Activated CD8-positive, alpha-beta memory T cell treated with anti-CD3 and anti-CD28 coated beads for 4 hours (primary cell): Measurements from ENCODE around the gene XRCC2.
"Not testable (repeated sequence)": the region's sequence is repeated elsewhere in the genome, so short reads cannot be mapped to it uniquely, and the experiment has no call there.

Source experiments
- DNase-seq, 2 donors: peaks; one replicate each; pipeline ENCODE4 v3.0.0-alpha.2; 2020; ENCODE audit warnings: low read depth in 2 of 2

XRCC2 gene

GRCh38 chr7:152664636-152665035 lies 11.3 kb downstream of the XRCC2 start:
- no peak for DNase-seq

- no peak for DNase-seq
These were observed 12.0 kb downstream of the XRCC2 start for GRCh38 chr7:152663931-152664330.

- no peak for DNase-seq
These were observed 12.7 kb downstream of the XRCC2 start for GRCh38 chr7:152663148-152663740.

- DNase-seq = no peak
These were observed 14.5 kb downstream of the XRCC2 start for GRCh38 chr7:152661479-152661878.

GRCh38 chr7:152660021-152660420 lies 15.9 kb downstream of the XRCC2 start:
- no peak for DNase-seq

GRCh38 chr7:152654971-152655370 lies 21.0 kb downstream of the XRCC2 start:
- no peak for DNase-seq

- DNase-seq = no peak
These were observed 26.7 kb downstream of the XRCC2 start for GRCh38 chr7:152649220-152649619.

GRCh38 chr7:152647009-152647408 lies 28.9 kb downstream of the XRCC2 start:
- DNase-seq = no peak

GRCh38 chr7:152646579-152646978 lies 29.4 kb downstream of the XRCC2 start:
- not testable (repeated sequence) for DNase-seq

- no peak for DNase-seq
These were observed 31.9 kb downstream of the XRCC2 start for GRCh38 chr7:152643979-152644559.

GRCh38 chr7:152641384-152641783 lies 34.6 kb downstream of the XRCC2 start:
- DNase-seq = no peak

- DNase-seq = no peak
These were observed 35.1 kb downstream of the XRCC2 start for GRCh38 chr7:152640829-152641228.

GRCh38 chr7:152637920-152638580 lies 37.9 kb downstream of the XRCC2 start:
- no peak for DNase-seq

GRCh38 chr7:152637161-152637560 lies 38.8 kb downstream of the XRCC2 start:
- DNase-seq = no peak

- DNase-seq = no peak
These were observed 39.5 kb downstream of the XRCC2 start for GRCh38 chr7:152636441-152636840.

GRCh38 chr7:152633504-152633903 lies 42.4 kb downstream of the XRCC2 start:
- no peak for DNase-seq

- DNase-seq = no peak
These were observed 42.9 kb downstream of the XRCC2 start for GRCh38 chr7:152633072-152633471.

- not testable (repeated sequence) for DNase-seq
These were observed 47.2 kb downstream of the XRCC2 start for GRCh38 chr7:152628772-152629171.

- no peak for DNase-seq
These were observed 51.7 kb downstream of the XRCC2 start for GRCh38 chr7:152624228-152624627.

- no peak for DNase-seq
These were observed 54.5 kb downstream of the XRCC2 start for GRCh38 chr7:152621426-152621825.

- no peak for DNase-seq
These were observed 56.8 kb downstream of the XRCC2 start for GRCh38 chr7:152619027-152619739.

GRCh38 chr7:152618427-152618826 lies 57.5 kb downstream of the XRCC2 start:
- DNase-seq = no peak

- no peak for DNase-seq
These were observed 58.9 kb downstream of the XRCC2 start for GRCh38 chr7:152617056-152617455.
